Measurements from ENCODE around the gene RPS15.

- TF ChIP-seq EZH2 (conservative IDR thresholded peaks at IDR 0.05; ENCODE audit: low read depth, low read length) (no peak), KDM4B (CRISPR knock-in tag; IDR thresholded peaks at IDR 0.05) (no peak), NFRKB (IDR thresholded peaks at IDR 0.05) (no peak), CTCF (CRISPR knock-in tag; IDR thresholded peaks at IDR 0.05) (no peak), HDAC2 (CRISPR knock-in tag; IDR thresholded peaks at IDR 0.05) (no peak), ZSCAN22 (CRISPR knock-in tag; IDR thresholded peaks at IDR 0.05) (no peak), ZNF350 (CRISPR knock-in tag; IDR thresholded peaks at IDR 0.05; ENCODE audit: borderline replicate concordance, low read depth) (no peak), POLR2AphosphoS5 (IDR thresholded peaks at IDR 0.05; ENCODE audit: low read depth, low read length) (no peak), PREB (CRISPR knock-in tag; IDR thresholded peaks at IDR 0.05) (no peak), ZNF101 (CRISPR knock-in tag; IDR thresholded peaks at IDR 0.05; ENCODE audit: borderline replicate concordance, low read depth) (no peak), ZNF883 (CRISPR knock-in tag; IDR thresholded peaks at IDR 0.05; ENCODE audit: not compliant biosample characterization) (no peak), E2F1 (CRISPR knock-in tag; IDR thresholded peaks at IDR 0.05) (no peak), CBFB (CRISPR knock-in tag; IDR thresholded peaks at IDR 0.05) (no peak)
These were observed 27.2 kb downstream of the RPS15 start for GRCh38 chr19:1465191-1466016.
